ENCODE data around the gene PAX2.

PAX2 gene

DNA sequence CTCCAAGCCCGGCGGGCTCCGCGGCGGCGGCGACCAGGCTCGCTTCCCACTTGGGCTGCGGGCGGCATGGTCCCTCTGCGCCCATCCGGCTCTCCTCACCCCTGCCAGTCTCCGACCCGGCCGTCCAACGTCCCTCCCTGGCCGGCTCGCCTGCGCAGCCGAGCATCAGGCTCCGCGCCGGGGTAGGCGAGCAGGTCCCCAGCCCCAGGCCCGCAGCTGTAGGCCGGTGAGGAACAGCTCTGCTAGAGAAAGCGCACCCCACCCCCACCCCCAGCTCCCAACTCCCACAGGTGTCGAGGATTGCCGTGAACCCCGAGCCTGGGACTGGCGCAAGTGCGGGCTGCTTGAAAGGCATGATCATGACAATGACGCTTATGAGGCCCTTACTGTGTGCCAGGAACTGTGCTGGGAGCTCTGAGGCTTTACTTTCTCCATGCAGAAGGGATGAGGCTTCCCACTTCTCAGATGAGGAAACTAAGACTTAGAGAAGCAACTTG, 20.8 kb upstream of the PAX2 start:
- DNase-seq (ENCODE audit: low spot score): no peak

DNA sequence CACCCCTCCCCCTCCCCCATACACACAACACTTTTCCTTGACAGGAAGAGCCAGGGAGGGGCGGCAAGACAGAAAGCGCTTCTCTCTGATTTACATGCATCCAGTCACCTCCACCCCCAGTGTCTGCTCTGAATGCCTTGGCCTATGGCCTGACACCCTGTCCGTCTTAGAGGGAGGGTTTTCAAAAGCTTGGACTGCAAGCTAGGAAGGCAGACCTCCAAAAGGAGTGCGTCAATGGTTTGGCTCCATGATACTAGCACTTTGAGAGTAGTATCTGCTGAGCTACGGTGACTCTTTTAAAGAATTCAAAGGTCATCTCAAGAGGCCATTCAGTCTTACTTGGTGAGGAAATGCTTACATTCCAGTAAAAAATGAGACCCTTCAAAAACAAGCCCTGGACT, 20.3 kb upstream of the PAX2 start:
- DNase-seq (ENCODE audit: low spot score): no peak

DNA sequence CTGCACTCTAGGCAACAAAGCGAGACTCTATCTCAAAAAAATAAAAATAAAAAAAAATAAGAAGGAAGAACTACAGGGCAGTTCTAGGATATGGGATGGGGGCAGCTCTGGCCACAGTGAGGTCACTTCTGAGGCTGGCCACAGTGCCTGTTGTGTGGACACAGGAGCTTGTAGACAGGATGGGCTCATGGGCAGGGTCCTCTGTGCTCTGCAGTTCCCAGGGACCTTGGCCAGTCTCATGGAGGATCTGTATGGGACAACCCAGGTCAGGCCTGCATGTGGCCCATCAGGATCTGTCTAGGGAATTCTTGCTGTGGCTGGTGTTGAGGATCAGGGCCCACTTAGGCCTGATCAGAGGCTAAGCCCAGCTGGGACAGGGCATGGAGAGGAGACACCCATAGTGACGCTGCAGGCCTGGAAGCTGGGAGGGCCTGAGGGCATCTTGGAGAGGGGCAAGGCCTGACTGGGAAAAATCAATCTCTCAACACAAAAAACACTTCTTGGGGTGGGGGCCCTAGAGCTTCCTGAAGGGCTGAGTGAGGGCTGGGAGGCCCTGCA, 19.4 kb upstream of the PAX2 start:
- DNase-seq (ENCODE audit: low spot score): no peak

DNA sequence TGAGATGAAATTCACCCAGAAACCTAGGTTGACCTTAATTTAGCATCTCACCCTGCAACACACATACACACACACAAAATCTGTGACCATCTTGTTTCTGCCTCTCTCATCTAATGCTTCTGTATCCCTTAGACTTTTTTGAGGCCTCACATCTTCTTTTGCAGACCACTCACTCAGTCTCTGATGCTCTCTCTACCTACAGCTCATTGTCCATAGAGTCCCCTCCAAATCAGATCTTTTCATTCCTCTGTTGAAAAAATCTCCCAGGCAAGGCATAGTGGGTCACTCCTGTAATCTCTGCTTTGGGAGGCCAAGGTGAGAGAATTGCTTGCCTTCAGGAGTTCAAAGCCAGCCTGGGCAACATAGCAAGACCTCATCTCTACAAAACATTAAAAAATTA, 17.6 kb upstream of the PAX2 start:
- no peak for DNase-seq (ENCODE audit: low spot score)

DNA sequence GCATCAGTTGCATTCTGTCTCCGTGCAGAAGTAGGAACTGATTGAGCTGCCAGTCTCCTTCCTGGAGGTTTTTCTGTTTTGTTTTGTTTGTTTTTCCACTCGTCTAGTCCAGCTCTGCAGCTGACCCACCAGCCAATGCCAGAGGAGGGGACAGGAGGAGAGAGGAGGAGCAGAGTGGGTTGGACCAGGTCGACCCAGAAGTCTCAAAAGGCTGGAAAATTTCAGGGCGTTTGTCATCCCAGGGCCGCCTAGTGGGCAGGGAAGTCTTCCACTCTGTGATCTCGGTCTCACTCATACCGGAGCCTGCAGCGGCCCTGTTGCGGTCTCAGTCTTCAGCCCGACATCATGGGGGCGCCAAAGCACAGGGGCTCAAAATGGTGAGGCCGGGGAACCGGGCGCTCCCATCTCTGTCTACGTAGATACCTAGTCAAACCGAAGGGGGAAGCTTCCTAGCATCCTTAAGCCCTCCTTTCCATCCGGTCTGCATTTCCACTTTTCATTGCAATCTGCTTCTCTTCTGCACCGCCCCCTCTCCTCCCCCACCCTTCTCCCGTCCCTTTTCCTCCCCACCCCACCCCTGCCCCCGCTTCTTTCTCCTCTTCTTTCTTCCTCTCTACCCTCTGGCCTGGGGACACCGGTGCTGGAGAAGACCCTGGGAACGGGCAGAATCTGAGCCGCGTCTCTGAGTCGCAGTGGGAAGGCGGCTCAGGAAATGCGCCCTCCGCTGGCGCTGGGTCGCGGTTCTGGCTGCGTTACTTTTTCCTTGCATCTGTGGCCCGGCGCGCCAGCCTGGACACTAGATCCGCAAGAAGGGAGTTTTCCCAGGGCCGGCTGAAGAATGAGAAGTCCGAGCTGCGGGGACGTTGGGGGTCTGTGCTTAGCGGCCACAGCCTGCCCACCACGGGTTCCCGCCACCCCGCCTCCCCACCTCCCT, 16.2 kb upstream of the PAX2 start:
- DNase-seq (ENCODE audit: low spot score): peak; percentile 87

DNA sequence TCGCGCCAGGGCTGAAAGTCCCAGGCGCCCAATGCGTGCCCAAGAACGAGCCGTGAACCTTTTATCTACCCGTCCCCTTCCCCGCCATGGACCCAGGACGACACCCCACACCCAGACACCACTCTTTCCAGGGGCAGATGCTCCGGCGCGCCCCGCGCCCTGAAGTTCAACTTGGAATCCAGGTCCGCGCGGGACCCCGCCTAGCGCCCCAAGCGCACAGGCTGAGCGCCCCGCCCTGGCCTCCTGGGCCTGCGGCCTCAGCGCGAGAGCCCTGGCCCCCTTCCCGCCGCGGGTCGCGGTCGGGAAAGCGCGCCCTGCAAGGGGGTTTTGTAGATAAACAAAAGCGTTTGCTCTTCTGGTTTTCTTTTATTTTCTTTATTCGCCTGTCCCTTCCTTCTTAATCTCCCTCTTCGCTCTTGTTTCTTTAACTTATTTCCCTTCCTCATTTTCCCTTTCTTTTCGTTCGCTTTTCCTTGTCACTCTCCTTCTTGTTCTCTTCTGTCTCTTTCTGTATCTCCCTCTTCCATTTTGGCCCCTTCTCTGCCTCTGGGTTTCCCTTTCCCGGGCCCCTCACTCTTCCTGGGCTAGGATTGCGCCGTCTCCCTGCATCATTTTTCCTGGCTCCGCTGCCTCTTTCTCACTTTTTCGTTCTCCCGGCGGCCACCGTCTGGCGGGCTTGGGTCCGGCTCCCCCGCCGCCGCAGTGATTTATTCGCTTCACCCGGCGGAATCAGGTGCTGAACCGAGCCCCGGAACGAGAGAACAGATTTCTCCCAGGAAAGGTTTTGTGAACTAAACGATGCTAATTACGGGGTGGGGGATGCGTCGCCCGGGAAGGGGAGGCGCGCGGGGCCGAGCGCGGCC, 15.3 kb upstream of the PAX2 start:
- DNase-seq (ENCODE audit: low spot score): no peak

DNA sequence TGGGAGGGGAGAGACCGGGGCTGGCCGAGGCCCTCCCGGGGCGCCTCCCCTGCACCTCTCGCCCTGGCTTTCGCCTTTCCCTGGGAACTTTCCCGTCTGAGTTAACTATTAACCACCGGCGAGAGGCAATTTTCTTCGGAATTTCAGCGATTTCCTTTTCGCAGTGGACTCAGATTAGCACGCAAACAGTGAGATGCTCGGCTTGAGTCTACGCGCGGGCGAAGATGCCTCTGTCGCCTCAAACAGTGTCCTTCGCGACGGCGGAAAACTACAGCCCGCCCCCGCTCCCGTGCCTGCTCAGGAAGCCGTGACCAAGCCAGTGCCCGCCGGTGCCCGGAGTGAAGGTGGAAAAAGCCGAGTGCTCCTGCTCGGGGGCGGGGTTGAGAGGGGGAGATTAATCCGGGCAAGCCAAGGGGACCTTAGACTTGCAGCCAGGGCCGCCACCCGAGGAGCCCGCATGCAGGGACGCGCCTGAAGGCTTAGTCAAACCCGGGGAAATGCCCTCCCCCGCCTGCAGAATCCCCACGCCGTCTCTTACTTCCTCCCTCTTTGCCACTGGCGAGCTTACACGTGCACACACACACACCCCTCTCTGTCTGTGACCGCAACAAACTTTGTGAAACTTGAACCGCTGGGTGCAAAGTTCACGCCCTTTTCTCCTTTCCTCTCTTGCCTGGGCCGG, 14.5 kb upstream of the PAX2 start:
- DNase-seq (ENCODE audit: low spot score): peak; percentile 65

DNA sequence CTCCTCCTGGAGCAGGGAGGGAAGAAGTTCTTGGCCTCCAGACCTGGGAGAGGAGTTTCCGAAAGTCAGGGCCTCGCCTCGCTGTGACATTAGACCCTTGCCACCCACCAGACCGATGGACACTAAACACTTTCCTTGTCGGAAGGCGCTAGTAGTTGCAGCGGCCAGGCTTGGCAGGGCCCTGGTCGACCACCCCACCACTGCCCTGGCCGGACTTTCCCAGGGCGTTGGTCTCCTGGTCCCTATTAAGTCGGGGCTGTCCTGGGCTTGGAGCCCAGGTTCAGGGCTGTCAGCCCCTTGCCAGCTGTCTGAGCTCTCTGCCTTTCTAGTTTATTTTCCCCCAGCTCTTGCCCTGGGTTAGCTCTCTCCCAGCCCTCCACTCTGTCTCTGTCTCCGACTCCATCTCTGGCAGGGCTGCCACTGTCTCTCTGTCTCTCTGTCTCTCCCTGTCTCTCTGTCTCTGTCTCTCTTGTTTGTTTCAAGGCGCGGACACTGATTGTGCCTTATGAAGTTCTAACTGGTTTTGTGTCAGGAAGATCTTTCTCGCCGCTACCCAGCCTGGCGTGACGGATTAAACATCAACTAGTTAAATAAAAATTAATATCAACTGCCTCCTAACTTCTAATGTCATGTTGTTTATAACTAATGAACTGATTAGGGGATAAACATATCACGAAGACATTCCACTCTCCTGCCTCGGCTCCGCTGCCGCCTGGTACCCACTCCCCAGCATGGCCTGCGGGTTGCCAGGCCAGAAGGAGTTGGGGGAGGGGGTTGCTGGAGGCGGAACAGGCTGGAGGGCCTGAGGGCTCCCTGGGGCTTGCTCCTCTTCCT, 13.8 kb upstream of the PAX2 start:
- no peak for DNase-seq (ENCODE audit: low spot score)

DNA sequence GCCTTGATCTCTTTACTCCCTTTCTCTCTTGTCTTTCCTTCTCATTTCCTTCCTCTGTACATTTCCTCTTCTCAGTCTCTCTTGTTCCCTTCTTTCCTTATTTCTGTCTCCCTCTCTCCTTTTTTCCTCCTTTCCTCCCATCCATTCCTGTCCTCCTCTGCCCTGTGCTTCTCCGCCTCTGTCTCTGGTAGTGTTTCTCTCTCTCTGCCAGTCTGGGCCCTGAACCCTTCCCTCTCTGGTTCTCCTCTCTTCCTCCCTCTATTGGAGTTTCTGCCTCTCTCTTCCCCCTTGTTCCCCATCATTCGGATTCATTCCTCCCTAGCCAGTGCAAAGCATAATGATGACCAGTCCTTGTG, 13.2 kb upstream of the PAX2 start:
- DNase-seq (ENCODE audit: low spot score): no peak

DNA sequence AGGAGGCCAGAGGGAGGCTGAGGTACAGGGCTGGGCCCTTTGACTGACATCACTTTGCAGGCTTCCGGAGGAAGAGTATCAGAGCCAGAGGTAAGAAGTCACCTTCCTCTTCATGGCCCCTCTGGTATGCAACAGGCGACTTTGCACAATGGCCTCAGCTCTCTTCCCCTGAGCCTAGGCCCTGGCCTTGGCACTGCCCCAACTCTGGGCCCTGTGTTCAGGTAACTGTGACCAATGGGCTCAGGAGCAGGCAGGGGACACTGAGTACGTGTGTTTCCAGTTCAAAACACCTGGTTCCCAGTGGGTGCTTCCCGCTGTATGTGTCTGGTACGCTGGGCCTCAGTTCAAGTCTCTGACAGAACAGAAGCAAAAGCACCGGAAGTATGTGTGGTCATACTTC, 12.1 kb upstream of the PAX2 start:
- no peak for DNase-seq (ENCODE audit: low spot score)

DNA sequence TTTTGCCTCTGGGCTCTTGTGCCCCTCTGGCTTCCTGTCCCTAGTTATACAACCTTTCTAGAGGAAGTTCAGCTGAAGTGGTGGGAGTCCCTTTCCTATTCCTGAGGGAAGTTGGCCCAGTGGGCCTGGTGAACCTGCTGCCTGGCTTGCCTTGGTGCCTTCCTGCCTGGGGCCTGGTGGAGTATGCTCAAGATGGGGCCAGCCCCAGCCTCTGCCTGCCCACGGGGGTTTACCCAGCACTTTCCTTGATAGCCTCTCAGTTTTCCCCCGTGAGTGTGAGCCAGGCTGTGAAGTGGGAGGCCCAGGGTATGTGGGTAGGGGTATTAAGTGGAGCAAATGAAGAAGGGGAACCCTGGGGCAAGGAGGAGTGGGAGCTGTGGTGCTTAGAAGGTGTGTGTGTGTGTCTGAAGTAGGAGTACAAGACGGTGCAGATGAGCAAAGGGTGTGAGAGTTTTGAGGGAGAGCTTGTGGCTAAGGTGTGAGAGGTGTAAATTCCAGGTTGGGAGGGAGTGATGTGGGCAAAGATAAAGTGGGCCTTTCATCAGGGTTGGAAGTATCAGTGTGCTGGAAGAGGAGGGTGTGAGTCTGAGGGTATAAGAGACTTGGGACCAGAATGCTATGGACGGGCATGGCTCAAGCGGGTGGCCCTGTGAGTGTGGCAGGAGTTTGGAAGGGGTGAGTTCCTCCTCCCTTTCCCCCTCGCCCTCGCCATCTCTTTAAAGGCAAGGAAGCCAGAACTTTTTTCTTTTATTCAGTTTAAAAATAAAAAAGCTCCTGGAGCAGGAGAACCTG, 10.9 kb upstream of the PAX2 start:
- no peak for DNase-seq (ENCODE audit: low spot score)

DNA sequence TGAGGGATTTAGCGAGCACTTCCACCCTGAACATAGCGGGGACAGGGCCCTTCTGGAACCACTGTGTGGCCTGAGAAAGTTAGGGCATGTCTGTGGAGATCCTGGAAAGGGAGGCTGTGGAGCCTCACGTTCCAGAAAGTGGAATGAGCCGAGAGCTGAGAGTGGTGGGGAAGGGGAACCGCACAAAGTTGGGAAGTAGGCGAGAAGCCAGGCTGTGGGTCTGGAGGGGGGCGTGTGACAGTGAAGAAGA, 10.4 kb upstream of the PAX2 start:
- no peak for DNase-seq (ENCODE audit: low spot score)

DNA sequence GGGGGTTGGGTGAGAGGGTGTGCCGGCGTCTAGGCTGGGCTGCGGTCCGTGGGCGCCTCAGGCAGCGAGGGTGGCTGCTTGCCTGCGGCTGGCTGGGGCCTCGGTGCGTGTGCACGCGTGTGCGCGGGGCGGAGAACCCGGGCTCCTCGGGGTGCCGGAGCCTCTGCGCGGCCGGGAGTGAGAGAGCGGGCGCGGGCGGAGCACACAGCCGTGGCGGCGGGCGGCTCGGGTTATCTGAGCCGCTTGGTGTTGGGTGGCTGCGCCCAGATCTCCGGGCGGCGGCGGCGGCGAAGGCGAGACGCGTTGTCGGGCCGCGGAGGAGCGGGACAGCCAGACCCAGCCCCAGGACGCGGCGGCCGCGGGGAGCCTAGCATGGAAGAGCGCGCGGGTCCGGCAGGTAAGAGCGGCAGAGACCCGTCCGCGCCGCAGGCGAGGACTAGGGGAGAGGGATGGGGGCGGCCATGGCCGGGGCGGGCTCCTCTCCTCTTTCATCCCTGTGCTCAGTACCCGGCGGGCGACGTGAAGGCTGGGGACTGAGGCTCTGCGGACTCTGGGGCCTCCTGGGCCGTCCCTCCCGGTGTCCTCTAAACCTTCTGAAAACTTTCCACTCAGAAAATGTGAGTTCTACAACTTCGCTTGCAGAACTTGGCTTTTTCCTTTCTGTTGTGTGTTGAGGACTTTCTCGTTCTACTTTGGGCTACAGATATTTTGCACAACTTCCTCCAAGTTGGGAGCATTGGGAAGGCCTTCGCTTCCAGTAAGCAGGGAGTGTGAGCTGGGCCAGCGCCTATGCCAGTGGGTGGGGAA, 9.8 kb upstream of the PAX2 start:
- no peak for DNase-seq (ENCODE audit: low spot score)

DNA sequence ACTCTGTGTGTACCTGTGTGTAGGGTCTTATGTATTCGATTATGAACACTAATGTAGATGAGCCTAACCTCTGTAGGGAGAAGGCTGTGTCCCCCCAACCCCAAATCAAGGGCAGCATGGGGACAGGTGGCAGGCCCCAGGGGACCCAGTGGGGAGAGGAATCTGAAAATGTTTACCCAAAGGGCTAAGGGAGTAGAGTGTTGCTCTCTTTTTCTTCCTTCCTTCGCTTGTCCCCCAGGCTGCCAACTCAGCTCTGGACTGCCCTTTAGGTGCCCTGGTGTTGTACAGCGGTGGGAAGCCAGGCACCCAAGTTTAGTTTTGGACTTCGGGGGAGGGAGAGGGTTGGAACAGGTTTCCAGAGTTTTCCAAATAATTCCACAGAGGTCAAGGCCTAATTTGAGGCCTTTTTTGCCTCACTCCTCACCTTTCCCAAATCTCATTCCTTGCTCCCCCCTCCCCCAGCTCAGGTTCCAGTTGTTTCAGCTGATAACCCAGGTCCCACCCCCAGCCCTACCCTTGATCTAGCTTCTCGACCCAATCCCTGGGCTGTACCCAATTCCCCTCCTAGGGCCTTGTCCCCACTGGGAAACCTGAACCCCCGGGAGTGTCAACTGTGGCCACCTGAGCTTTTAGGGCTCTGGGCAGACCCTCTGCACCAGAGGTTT, 9.1 kb upstream of the PAX2 start:
- DNase-seq (ENCODE audit: low spot score): no peak

DNA sequence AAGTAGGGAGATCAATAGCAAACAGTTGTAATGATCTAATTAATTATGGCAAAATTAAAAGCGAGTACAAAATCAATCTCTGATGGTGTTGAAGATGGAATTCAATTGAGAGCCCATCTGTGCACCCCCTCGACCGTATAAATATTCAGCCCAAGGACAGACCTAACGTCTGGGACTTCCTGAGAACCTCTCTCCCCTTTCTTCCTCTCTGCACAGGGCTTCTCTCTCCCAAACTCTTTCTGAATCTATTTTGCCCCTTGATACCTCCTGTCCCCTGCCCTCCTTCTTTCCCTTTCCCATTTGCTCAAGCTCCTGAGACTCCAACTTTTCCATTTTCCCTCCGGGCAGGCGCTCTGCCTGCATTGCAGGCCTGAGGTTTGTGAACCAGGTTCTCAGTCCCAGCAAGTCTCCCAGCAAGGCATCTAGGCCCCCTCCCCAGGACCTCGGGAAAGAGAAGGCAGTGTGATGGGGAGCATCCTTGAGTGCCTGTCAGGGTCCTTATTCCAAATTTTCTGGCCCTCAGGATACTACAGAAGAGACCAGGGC, 8.5 kb upstream of the PAX2 start:
- DNase-seq (ENCODE audit: low spot score): no peak

DNA sequence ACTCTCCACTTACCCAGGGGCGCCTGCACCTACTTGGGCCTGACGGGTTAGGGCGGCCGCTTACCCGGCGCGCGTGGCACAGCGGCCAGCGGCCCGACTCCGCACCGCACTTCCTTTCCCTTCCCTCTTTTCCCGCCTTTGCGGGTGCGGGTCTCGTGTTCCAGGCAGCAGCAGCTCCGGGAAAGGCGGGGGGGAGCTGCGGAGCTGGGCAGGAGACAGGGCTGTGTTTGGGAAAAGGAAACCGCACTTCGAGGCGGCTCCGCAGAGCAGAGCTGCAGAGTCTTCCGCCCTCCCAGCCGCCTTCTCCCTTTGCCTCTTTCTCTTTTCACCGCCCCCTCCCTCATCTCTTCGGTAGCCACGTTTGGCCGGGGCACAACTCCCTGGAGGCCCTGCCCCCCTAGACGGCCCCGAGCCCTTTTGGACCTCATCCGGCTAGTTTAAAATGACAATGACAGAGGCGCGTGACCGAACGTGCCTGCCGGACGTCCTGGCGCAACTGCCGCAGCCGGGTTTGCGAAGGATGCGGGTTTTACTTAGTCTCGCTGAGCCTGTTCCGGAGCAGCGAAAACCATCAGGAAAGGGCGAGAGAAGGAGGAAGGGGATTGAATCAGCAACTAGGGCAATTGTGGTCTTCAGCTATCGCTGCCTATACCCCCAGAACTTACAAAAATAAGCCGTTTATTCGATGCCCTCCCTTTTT, 7.9 kb upstream of the PAX2 start:
- no peak for DNase-seq (ENCODE audit: low spot score)

DNA sequence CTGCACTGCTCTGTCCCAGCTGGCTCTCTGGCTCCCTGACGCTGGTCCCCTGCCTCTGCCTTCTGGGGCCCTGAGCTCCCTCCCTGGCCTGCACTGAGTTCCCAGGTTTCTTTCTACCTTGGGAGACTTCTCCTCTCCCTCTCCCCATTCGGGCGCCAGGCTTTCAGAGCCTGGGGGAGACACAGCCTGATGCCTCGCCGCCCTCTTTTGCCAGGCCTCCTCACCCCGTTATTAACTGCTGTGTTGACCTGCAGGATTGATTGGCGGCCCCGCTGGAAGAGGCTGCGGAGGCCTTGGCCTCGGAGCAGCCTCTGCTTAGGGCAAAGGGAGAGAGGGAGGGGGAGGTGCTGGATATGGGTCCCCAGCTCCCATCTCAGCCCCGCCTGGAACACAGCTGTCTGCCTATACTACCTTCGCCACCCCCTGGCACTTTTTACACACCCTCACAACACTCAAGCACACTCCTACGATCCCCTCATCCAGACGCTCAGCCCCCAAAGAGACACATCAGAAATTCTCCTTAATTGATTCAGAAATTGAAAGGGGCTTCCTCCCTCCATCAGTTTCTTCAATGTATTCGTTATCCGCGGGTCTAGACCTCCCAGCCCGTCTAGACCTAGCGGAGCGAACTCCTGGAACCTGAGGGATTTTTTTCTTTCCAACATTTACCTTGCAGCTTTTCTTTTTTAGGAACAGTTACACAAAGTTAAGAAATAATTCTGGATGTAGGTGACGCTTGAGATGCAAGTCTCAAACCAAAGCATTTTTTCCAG, 7.1 kb upstream of the PAX2 start:
- no peak for DNase-seq (ENCODE audit: low spot score)

Measured in HuH-7 (cell line).